BLaER1 treated with 17β-estradiol and CSF1 and Interleukin-3, amounts not matched to agents 10 nM and 100 nM (cell line): ENCODE data around the gene ASH1L.
"Not testable (repeated sequence)": the region's sequence is repeated elsewhere in the genome, so short reads cannot be mapped to it uniquely, and the experiment has no call there.

Experiments
- H3K27ac ChIP-seq, 11 experiments: shearing (Covaris generic); formaldehyde crosslinking; 2 replicates each; pipeline ENCODE4 v1.8.1; 2022
- H3K27me3 ChIP-seq, 11 experiments: shearing (Covaris generic); formaldehyde crosslinking; 2 replicates each; pipeline ENCODE4 v1.8.1; 2022
- H3K36me3 ChIP-seq, 11 experiments: shearing (Covaris generic); formaldehyde crosslinking; 2 replicates each; pipeline ENCODE4 v1.8.1; 2022
- H3K4me1 ChIP-seq, 10 experiments: shearing (Covaris generic); formaldehyde crosslinking; 2 replicates each; pipeline ENCODE4 v1.8.1; 2022
- H3K4me2 ChIP-seq, 11 experiments: shearing (Covaris generic); formaldehyde crosslinking; 2 replicates each; pipeline ENCODE4 v1.8.1; 2022
- H3K4me3 ChIP-seq, 10 experiments: shearing (Covaris generic); formaldehyde crosslinking; 2 replicates each; pipeline ENCODE4 v1.8.1; 2022
- H3K9ac ChIP-seq, 11 experiments: shearing (Covaris generic); formaldehyde crosslinking; 2 replicates each; pipeline ENCODE4 v1.8.1; 2022
- H3K9me3 ChIP-seq, 11 experiments: shearing (Covaris generic); formaldehyde crosslinking; replicated peaks in 1 of 11; 2 replicates each; pipeline ENCODE4 v1.8.1; 2022
- H4K20me1 ChIP-seq, 11 experiments: shearing (Covaris generic); formaldehyde crosslinking; 2 replicates each; pipeline ENCODE4 v1.8.1; 2022
- Cebpa-rat ChIP-seq, 11 experiments: shearing (Covaris generic); IDR thresholded peaks; 2 replicates each; pipeline ENCODE4 v1.8.1; 2022

ASH1L gene

DNA sequence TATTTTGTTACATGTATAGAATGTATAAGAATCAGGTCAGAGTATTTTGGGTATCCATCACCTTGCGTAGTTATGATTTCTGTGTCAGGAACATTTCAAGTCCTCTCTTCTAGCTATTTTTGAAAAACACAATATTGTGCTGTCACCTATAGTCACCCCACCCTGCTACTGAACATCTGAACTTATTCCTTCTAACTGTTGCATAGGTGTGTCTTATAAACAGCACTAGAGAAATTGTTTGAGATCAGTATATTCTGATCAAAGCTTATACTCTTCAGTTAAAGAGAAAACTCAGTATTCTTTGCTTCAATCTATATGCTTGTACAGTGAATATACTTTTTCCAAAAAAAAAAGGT, 96.0 kb downstream of the ASH1L start:
- no peak overlapping the region for H3K4me3 ChIP-seq
- H3K27me3 ChIP-seq, result no peaks in the 10 kb centered on the region
- peaks cover 5 to 12% (median 7%) of the 10 kb centered on the region in 11 experiments for H3K9me3 ChIP-seq
- H3K36me3 ChIP-seq, result peaks cover 24 to 57% (median 45%) of the 10 kb centered on the region in 11 experiments
- peaks cover 10 to 51% (median 29%) of the 10 kb centered on the region in 10 experiments for H3K4me1 ChIP-seq
- H3K27ac ChIP-seq, result peak overlapping the region in 3 of 11 experiments; percentile 7 to 55 (median 54); a peak in 3 of 22 replicates
- H3K4me2 ChIP-seq, result peak overlapping the region in 4 of 11 experiments; percentile 14 to 68 (median 41); a peak in 7 of 22 replicates
- TF ChIP-seq Cebpa-rat (IDR thresholded peaks at IDR 0.05), result no peak
- 0 out of 22 replicates have a peak overlapping the region, but pooled peaks of 1 of the 11 experiments have one; percentile 38 for H3K9ac ChIP-seq
- peaks cover 0 to 27% (median 5%) of the 10 kb centered on the region in 11 experiments; a peak in 7 of 22 replicates for H4K20me1 ChIP-seq

- peaks cover 10 to 51% (median 29%) of the 10 kb centered on the region in 10 experiments for H3K4me1 ChIP-seq
- no peaks in the 10 kb centered on the region for H3K27me3 ChIP-seq
- H3K27ac ChIP-seq, result peak overlapping the region in 10 of 11 experiments; percentile 22 to 54 (median 47); a peak in 14 of 22 replicates
- H3K9me3 ChIP-seq, result no peaks in the 10 kb centered on the region
- peaks cover 29 to 63% (median 44%) of the 10 kb centered on the region in 11 experiments for H3K36me3 ChIP-seq
- H3K4me3 ChIP-seq, result no peak overlapping the region
- H3K9ac ChIP-seq, result no peak overlapping the region
- peaks cover 0 to 22% (median 4%) of the 10 kb centered on the region in 11 experiments; a peak in 7 of 22 replicates for H4K20me1 ChIP-seq
- peak overlapping the region; percentile 7 to 76 (median 24); a peak in 16 of 22 replicates for H3K4me2 ChIP-seq
- TF ChIP-seq Cebpa-rat (IDR thresholded peaks at IDR 0.05), result no peak
Observed at GRCh38 chr1:155463865-155464650, 98.5 kb downstream of the ASH1L start.

GRCh38 chr1:155458111-155458510, 104.5 kb downstream of the ASH1L start:
- no peak overlapping the region for H3K4me3 ChIP-seq
- peaks cover 55 to 94% (median 82%) of the 10 kb centered on the region in 11 experiments for H3K36me3 ChIP-seq
- peaks cover 0 to 29% (median 0%) of the 10 kb centered on the region in 11 experiments; a peak in 7 of 22 replicates for H4K20me1 ChIP-seq
- H3K9me3 ChIP-seq, result no peaks in the 10 kb centered on the region
- H3K4me2 ChIP-seq, result no peak overlapping the region
- H3K9ac ChIP-seq, result no peak overlapping the region
- H3K27me3 ChIP-seq, result no peaks in the 10 kb centered on the region
- H3K4me1 ChIP-seq, result peaks cover 0 to 19% (median 0%) of the 10 kb centered on the region in 10 experiments; a peak in 3 of 20 replicates
- H3K27ac ChIP-seq, result no peak overlapping the region
- no peak for TF ChIP-seq Cebpa-rat (IDR thresholded peaks at IDR 0.05)

- Histone ChIP-seq H3K4me3 (no peak overlapping the region), H3K4me2 (no peak overlapping the region), H4K20me1 (peaks cover 0 to 23% (median 0%) of the 10 kb centered on the region in 11 experiments; a peak in 7 of 22 replicates), H3K27me3 (no peaks in the 10 kb centered on the region), H3K36me3 (peaks cover 58 to 94% (median 82%) of the 10 kb centered on the region in 11 experiments), H3K4me1 (peaks cover 0 to 17% (median 0%) of the 10 kb centered on the region in 10 experiments; a peak in 3 of 20 replicates), H3K9ac (no peak overlapping the region), H3K27ac (no peak overlapping the region), H3K9me3 (no peaks in the 10 kb centered on the region)
- TF ChIP-seq Cebpa-rat (IDR thresholded peaks at IDR 0.05), result no peak
Observed at GRCh38 chr1:155457266-155457665, 105.3 kb downstream of the ASH1L start.

- Histone ChIP-seq H3K4me3 (no peak overlapping the region), H3K9me3 (no peaks in the 10 kb centered on the region), H3K27ac (no peak overlapping the region), H3K36me3 (peaks cover 64 to 94% (median 85%) of the 10 kb centered on the region in 11 experiments), H3K4me2 (0 out of 22 replicates have a peak overlapping the region, but pooled peaks of 1 of the 11 experiments have one; percentile 7), H3K4me1 (peaks cover 0 to 17% (median 0%) of the 10 kb centered on the region in 10 experiments; a peak in 3 of 20 replicates), H3K27me3 (no peaks in the 10 kb centered on the region), H3K9ac (no peak overlapping the region), H4K20me1 (peaks cover 0 to 23% (median 0%) of the 10 kb centered on the region in 11 experiments; a peak in 7 of 22 replicates)
- no peak for TF ChIP-seq Cebpa-rat (IDR thresholded peaks at IDR 0.05)
Observed at GRCh38 chr1:155455588-155456195, 106.9 kb downstream of the ASH1L start.

DNA sequence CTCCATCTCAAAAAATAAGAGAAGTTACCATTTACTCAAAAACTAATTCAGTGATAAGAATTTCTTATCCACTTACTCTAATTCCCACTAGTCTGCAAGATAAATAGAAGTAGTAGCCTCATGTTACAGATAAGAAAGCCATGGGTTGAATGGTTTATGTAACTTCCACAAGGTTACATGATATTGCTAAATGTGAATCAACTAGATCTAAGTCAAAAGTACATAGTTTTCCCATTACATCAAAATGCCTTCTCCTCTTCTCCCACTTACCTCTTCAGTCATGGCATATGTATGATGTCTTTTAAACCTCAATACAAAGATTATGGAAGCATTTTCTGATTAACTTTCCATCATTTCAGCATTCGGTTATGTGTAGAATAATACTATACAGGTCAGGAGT, 108.5 kb downstream of the ASH1L start:
- Histone ChIP-seq H3K4me1 (peaks cover 0 to 17% (median 0%) of the 10 kb centered on the region in 10 experiments; a peak in 3 of 20 replicates), H3K36me3 (peaks cover 70 to 94% (median 88%) of the 10 kb centered on the region in 11 experiments), H3K4me2 (no peak overlapping the region), H3K27ac (no peak overlapping the region), H3K4me3 (no peak overlapping the region), H3K27me3 (no peaks in the 10 kb centered on the region), H4K20me1 (peaks cover 0 to 23% (median 0%) of the 10 kb centered on the region in 11 experiments; a peak in 7 of 22 replicates), H3K9me3 (no peaks in the 10 kb centered on the region), H3K9ac (no peak overlapping the region)
- TF ChIP-seq Cebpa-rat (IDR thresholded peaks at IDR 0.05), result no peak

GRCh38 chr1:155453141-155453540, 109.5 kb downstream of the ASH1L start:
- Histone ChIP-seq H4K20me1 (peaks cover 0 to 23% (median 0%) of the 10 kb centered on the region in 11 experiments; a peak in 7 of 22 replicates), H3K4me1 (peaks cover 0 to 17% (median 0%) of the 10 kb centered on the region in 10 experiments; a peak in 3 of 20 replicates), H3K27me3 (no peaks in the 10 kb centered on the region), H3K36me3 (peaks cover 72 to 96% (median 89%) of the 10 kb centered on the region in 11 experiments), H3K4me2 (no peak overlapping the region), H3K27ac (no peak overlapping the region), H3K4me3 (no peak overlapping the region), H3K9me3 (no peaks in the 10 kb centered on the region; a peak in 1 of 22 replicates), H3K9ac (no peak overlapping the region)
- TF ChIP-seq Cebpa-rat (IDR thresholded peaks at IDR 0.05), result no peak

- no peak for TF ChIP-seq Cebpa-rat (IDR thresholded peaks at IDR 0.05)
Observed at GRCh38 chr1:155451199-155451598, 111.4 kb downstream of the ASH1L start.

GRCh38 chr1:155442431-155442830, 120.2 kb downstream of the ASH1L start:
- not testable (repeated sequence) for H3K4me3 ChIP-seq, H3K4me2 ChIP-seq, H3K27ac ChIP-seq, H3K9ac ChIP-seq, H3K9me3 ChIP-seq, H3K27me3 ChIP-seq, H3K4me1 ChIP-seq
- Histone ChIP-seq H4K20me1 (peaks cover 0 to 19% (median 4%) of the 10 kb centered on the region in 11 experiments; a peak in 9 of 22 replicates), H3K36me3 (peaks cover 32 to 65% (median 47%) of the 10 kb centered on the region in 11 experiments)

More at GRCh38 chr1:155451199-155451598, 111.4 kb downstream of the ASH1L start:
- H3K4me2 ChIP-seq, result no peak overlapping the region
- H3K27me3 ChIP-seq, result no peaks in the 10 kb centered on the region
- peaks cover 0 to 10% (median 0%) of the 10 kb centered on the region in 10 experiments; a peak in 3 of 20 replicates for H3K4me1 ChIP-seq
- H3K9ac ChIP-seq, result no peak overlapping the region
- H4K20me1 ChIP-seq, result peaks cover 0 to 10% (median 0%) of the 10 kb centered on the region in 11 experiments; a peak in 7 of 22 replicates
- H3K4me3 ChIP-seq, result no peak overlapping the region
- peaks cover 80 to 97% (median 92%) of the 10 kb centered on the region in 11 experiments for H3K36me3 ChIP-seq
- no peaks in the 10 kb centered on the region; a peak in 1 of 22 replicates for H3K9me3 ChIP-seq
- no peak overlapping the region for H3K27ac ChIP-seq
